ENCODE results near the gene ROPN1.
"Not testable (repeated sequence)": the region's sequence is repeated elsewhere in the genome, so short reads cannot be mapped to it uniquely, and the experiment has no call there.

Gene ROPN1

DNA sequence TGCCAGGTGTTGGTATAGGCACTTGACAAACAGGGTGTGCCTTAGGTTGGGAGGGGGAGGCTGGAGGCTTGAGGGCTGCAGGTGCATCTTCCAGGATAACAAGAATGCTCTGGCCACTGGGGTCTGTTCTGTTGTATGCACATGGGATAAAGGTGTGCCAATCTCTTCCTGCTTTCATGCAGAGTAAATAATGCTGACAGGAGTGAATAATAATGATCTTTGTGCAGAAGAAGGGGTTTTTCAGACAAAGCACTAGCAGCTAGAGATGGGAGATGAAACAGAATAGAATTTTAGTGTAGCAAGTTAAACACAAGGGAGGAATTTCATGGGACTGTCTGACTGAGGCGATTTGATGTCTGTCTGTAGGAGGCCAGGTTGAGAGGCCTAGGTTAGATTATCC, 1.9 kb upstream of the ROPN1 start:
- no peak for DNase-seq

DNA sequence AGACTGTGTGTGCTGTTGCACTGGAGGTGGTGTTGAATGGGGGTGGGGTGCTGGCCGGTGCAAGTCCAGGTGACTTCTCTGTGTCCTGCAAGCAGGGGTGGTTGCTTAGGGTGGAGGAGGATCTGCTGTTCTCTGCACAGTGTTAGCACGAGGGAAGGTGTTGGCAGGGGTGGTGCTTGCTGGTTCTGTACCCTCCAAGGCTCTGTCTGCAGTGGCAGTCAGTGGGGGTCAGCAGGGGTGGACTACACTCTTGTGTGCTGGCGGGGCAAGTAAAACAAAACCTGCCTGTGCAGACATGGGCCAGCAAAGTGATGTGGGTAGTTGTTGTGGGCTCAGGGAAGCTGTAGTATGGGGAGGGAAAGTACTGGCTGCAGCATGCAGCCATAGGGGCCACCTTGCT, 5.5 kb downstream of the ROPN1 start:
- DNase-seq, result no peak

DNA sequence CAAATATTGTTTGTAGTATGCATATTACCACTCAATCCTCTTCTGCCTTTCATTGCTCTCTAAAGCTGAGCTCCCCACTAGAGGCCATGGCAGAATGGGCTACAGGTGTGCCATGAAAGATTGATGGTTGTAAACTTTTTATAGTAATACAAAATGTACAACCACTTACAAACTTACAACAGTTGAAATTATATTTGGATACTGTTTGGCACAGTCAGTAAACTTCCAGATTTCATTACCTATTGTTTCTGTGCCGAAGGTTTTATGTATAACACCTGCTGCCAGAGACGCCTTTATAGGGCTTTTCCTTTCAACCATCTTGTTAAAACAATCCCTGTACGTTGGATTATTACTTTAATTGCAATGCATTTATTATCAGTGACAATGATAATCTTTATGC, 7.0 kb downstream of the ROPN1 start:
- no peak for DNase-seq

DNA sequence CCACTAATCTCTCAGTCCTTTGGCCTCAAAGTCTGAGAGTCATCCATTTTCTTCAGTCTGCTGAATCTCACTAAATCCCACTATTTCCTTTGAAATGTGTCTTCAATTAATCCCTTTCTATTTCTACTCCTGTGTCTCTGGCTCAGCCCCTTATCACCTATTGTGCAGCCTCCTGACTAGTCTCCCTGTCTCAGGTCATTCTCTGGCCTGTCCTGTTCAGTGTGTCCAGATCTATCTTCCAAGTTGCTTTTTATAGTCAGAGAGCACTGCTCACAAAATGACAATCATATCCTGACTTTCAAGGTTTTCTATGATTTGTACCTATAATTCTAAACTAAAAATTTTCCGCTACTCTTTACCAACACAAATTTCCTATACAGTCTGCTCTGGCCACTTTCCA, 7.6 kb downstream of the ROPN1 start:
- no peak for DNase-seq

DNA sequence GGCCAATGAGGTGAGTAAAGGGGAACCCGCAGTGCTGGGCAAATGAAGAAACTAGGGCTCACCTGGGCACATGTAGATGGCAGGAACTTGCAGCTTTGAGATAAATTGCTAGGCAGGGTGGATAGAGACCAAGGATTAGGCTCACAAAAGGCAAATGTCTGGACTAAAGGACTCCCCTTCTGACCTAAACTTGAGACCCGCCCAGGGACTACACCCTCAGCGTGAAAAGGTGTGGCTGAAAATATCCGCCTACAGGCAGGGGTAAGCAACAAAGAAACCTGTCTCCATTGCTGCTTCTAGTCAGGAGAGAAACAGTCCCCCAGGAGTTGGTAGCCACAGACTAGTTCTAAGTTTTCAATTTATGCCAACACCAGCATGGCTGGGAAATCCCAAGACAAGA, 10.6 kb downstream of the ROPN1 start:
- not testable (repeated sequence) for DNase-seq

DNA sequence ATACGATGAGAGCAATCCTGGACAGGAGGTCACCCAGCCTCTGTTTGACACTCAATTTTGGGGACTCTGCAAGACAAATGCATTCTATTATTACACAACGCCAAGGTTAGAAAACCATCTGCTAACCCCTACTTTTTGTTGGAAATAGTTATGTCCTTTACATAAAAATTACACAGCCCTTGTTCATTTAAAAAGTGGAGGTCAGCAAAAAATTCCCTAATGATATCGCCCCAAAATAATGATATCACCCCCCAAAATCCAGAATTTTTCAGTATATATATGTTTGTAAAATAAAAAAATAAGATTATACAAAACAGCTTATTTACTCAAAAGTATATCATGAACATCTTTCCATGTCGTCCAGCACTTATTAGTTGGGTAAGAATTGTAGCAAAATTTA, 11.4 kb downstream of the ROPN1 start:
- no peak for DNase-seq

DNA sequence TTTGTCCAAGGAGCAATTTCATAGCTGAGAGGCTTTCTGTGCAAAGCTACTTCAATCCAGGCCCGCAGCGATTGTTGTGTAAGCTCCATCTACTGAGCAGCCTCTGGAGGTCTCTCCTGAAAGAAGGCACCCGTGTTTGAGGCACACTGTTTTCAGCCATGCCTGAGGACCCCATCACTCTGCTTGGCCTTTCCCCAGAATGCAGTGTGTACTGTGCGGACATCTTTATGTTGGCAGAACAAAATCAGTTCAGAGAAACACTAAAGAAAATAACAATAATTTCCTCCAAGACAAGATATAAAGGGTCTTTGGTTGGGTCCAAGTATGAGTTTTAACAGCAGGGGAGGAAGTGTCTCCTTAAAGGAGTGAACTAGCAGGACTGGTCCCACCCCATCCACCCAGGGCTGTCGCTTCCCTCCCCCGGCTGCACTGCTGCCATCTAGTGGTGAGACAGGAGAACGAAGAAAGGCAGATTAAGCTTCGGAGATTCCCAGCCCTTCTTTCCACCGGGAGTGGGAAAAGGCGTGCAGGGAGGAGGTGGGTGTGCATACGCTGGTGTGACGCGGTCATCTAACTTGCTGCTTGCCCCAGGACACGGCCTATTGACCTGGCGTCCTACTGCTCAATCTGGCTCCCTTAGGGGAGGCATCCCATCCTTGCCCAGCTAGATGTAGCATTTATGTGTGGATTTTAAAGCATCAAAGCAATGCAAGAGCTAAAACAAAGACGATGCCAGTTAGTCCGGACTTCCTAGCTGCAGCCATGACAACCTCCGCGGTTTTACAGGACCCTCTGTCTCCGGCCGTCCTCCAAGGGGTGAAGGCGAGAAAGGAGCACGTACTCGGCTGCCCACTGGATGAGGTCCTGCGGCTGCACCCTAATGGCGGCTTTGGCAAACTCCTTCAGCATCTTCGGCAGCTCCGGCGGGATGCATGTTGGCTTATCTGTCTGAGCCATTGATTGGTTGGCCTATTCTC, 12.1 kb downstream of the ROPN1 start:
- DNase-seq, result peak; percentile 20

DNA sequence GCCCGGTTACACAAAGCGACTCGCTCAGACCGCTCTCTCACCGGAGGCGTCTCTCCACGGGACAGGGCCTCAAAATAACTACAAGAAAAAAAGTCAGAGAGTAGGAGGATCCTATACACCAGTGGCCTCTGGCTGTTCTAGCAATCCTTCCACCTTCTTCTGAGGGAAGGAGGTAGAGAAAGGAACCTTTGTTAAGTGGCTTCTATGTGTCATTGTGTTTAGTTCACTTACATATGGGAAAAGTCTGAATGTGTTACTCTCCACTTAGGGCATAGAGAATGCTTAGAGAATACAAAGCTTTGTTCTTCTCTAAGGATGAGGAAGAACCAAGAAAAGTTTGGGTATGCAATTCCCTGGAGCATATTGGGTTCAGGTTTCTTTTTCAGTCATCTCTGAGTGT, 15.0 kb downstream of the ROPN1 start:
- DNase-seq, result not testable (repeated sequence)

DNA sequence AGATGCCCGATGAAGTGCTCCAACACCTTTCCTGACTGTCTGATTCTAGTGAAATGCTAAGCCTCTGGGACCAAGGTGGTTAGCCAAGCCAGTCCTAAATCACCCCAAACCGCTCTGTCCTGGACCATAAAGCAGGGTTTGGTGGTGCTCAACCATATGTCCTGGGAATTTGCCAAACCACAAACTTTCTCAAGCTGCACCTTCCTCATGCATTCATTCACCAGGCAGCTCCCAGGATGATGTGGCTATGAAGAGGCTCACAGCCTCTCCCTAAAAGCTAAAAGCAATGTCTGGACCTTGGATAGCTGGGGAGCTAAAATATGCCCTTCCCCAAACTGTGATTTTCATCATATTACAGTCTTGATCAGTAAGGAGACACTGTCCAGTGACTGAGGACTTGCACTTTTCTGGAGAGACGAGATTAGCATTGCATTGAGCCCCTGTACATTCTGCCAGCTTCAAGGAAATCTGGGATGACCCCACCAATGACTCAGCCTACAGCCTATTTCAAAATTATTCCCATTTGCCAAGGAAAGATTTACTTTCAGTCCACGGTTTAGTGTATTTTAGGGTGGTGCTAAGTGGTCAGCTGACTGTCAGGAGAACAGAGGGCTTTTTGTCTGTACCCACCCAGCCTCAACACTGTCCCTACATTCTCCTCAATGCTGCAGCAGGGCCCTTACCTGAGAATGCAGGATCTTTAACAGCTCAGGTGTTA, 15.6 kb downstream of the ROPN1 start:
- not testable (repeated sequence) for DNase-seq

DNA sequence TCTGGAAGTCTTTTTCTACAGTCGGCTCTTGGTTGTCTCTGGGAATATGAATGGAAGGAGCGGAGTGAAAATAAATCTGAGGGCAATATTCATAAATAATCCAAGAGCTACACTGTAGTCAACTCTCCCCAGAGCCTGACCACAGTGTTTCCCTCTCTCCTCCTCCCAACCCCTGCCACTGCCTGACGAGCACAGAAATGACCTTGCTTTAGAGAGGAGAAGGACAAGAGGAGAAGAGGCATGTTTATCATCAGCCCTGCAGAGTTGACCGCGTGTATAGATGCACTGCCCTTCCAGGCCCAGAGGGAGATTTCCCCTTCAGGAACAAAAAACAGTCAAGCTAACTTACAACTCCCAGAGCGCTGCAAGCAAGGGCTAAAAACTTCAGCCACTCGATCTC, 16.9 kb downstream of the ROPN1 start:
- not testable (repeated sequence) for DNase-seq

DNA sequence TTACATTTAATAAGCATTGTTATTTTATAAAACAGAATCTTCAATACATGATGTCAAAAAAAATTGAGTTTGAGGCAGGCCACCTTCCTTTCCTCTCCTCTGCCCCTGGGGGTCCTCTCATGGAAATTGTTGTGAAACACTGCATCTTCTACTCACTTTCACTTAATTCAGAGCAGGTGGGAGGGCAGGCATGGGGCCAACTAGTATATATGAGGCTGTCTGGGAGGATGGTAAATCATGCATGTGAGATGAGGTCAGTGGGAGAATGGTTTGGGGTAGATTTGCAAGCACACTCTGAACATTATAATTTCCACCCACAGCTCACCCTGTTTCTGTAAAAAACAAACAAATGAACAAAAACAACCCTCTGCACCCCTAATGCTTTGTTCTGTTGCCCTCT, 20.5 kb downstream of the ROPN1 start:
- no peak for DNase-seq

DNA sequence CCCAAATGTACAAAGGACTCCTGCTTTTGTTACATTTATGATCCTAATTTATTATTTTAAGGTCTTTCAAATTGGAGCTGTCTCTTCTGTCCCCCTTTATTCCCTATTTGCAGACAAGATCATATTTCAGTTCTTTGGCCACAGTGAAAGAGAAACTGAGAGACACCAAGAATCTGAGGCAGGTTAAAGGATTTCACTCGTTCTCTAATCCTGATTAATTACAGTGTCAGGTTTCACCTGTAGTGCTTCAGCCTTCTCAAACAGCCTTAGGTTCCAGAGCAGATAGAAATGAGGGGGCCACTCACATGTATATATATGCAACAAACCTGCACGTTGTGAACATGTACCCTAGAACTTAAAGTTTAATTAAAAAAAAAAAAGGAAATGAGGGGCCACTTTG, 24.7 kb downstream of the ROPN1 start:
- DNase-seq, result not testable (repeated sequence)

DNA sequence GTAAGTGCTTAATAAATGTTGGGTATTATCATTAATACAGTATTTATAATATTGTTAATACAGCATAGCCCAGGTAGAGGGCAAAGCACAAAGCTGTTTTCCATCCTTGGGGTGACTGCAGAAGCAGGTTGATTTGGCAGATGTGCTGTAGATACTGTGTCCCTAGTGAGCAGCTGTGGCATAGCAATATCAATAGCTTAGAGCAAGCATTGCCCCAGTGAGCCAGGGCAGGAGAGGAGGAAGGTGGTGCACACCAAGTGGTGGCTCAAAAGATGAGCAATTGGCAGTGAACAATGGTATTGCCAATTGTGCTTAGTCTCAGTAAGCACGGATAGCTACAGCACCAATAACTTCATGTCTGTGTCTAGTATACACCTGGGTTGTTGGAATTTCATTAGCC, 25.1 kb downstream of the ROPN1 start:
- not testable (repeated sequence) for DNase-seq

DNA sequence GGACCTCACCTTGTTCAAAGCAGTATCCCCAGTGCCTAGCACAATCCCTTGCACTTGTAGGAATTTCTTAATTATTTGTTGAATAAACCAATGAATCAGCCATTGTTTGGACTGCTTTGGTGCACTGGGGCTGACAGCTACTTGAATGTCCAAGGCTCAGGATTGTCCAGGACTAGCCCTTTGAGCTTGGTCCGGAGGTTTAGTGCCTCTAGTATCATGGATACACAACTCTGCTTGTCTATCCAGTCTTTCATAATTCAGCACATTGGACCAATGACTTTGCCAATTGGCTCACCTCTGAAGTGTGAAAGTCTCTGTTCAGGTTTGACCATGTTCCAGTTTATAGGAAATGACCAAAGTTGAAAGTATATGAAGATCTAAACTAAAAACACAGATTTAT, 27.1 kb downstream of the ROPN1 start:
- DNase-seq, result not testable (repeated sequence)

DNA sequence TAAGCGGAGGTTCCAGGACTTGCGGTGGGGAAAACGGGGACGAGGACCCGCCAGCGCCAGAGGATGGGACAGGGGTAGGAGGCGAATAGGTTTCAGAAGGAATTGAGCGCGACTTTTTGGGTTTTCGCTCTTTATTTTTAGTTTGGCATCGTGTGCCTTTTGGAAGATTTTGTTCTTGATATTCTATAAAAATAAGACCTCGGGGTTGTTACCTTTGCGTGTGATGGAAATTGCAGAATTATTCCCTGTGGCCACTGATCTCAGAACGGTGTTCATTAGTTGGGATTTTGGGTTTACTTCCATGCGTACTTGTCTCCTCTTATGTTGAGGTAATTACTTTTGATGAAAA, 30.4 kb downstream of the ROPN1 start:
- no peak for DNase-seq

DNA sequence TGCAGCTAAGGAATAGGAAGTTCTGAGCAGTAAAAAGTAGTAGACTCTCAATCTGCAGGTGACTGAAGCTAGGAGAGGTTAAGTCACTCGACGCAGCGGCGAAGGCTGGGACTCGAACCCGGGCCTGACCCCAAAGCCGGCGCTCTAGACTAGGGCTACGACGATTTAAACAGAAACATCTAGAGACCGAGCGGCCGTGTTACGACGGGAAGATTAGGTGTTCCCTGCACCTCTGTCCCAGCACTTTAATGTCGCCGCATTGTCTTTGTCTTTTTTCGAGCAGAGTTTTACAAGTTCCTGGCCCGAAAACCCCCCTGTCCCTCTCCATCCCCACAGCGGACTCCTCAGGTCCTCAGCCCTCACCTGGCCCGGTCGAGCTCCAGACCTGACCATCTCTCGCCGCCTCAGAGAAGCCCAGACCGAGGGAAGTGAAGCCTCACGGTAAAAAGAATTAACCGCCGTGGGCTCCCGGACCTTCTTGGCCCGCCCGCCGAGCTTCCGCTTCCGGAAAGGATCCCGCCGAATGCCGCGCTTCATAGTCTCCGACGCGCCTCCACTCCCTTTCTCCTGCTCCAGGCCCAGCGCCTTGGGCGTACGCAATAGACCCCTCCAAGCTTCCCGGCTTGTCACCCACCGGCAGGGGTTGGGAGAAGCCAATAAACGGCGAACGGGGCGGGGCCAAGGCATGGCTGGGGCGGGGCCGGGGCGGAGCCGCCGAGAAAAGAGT, 31.0 kb downstream of the ROPN1 start, which contains the start of gene CCDC14:
TSS of gene CCDC14 (minus strand) at position 449 of the 727 bp plus-strand sequence. CDS start at position 393, 56 bp downstream.
- peak; percentile 99 for DNase-seq

DNA sequence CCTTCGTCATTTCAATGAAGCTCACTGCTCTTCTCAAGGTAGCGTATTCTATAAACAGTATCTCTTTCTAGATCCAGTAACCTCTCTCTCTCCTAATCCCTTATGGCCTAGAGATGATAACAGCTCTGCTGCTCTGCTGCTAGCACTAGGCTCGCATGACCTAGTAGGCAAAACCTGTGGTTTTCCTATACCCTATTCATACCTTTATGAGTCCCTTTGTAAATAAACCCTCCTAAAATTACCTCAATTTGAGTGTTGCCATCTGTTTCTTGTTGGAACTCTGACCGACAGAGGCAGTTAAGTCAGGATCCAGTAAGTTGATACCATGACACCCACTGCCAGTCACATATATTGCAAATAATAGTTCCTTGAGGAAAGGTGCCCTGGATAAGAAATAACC, 38.2 kb downstream of the ROPN1 start:
- peak; percentile 89 for DNase-seq

DNA sequence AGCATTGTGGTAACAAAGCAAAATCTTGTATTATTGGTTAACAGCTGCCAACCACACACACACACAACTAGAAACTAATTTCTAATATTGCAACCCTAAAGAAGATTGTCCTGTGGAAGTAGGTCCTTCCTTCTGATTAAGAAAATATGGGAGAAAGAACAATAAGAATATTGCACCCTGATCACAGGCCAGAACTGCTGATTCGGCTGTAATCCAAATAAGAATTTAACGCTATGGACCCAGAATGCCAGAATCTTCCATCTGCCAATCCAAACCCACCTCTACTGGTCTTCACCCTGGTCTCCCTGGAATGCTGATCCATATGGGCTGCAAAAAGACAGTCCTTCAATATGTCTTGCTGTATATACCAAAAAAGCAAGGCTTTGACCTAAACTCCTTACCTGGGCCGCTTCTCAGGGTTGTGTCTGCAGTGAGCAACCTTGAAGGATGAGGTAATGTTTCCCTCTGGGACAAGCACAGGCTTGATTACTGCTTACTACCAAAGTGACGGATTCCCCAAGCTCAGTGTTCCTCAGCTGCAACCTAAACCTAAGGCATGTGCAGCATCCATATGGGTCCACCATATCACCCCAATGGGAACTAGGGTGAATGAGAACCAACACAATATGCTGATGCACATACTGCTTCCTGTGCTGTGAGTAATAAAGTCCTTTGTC, 38.9 kb downstream of the ROPN1 start:
- DNase-seq, result no peak

DNA sequence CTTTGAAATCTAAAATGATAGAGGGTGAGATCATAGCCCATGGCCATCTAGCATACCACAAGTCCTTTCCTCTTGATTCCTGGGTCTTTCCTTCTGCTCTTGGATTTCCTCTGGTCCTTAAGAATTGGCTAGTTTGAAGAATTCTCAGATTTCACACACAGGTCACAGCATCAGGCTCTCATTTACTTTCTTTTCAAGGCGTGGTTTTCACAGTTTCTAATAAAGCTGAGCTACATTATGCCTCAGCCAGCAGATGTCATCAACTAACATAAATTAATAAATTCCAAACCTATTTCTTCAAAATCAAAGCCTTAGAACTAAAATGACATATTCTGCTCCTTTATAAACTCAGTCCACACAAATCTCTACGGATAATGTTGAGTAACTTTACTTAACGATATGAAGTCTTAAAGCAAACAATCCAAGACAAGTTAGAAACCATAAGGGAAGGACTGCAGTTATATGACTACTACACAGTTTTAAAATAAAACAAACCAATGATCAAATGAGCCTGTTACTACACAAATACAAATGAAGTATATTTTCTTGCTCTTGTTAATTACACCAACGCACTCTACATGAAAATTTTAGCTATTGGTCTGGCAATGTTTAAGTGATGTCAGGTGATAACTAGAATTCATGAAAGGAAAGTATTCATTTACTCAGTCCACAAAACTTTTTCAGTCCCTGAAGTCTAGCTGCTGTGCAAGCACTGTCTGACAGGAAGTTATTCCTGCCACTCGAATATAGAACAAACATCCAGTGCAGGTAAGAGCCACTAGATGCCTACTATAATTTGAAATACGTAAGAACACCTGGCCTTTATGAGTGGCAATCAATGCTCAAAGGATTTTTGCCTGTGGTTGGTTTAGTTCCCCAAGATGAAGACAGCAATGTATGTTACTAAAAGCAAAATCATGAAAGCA, 40.1 kb downstream of the ROPN1 start:
- DNase-seq, result no peak

DNA sequence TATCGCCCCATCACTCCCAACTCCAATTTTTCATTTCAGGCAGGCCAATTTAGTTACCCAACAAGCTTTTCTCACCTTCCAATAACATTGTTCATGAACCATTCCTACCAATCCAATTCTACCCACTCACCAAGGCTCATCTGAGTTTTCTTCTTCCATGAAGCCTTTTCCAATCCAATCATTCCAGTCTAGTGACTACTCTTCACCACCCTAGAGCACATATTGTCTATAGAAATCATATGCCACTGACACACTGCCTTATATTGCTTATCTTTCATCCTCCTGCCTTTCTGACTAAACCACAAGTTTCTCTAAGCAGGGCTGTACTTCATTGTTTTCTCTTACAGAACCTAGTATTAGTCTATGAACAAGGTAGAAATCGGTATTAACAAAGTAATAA, 42.3 kb downstream of the ROPN1 start:
- no peak for DNase-seq

DNA sequence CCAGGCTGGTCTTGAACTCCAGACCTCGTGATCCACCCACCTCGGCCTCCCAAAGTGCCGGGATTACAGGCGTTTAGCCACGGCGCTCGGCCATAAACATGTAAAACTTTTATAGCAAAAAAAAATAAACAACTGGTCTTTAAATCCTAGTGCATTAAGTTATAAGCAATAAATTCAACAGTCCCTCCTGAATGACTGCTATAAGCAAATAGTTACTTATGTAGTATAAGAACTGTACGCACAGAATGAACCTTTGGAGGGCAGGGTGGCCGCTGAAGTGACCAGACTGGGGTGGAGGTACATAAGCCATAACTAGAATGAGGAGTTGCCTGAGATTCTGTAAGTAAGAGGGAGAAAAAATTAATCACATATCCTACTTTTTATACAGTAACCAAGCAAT, 43.5 kb downstream of the ROPN1 start:
- no peak for DNase-seq

DNA sequence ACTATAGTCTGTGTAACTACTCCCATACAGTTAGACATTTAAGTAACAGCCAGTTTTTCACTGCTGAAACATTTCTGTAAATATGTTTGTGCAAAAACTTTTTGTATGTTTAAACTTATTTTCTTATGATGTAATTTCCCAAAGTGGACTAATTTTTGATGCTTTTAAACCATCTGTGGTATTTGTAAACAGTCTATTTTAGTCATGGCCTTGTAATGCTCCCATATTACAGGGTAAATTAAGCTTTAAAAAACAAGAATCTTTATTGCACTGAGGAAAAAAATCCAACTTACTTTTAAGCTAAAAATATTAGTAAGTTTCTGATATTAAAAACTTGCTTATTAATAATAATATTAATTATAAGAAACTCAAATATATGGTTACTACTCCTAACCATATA, 44.4 kb downstream of the ROPN1 start:
- no peak for DNase-seq

All from NCI-H2171 (cell line).